Endothelial cell of umbilical vein (primary cell): ENCODE measurements around the gene TMEM140.

Experiments
- CTCF ChIP-seq, 2 donors: IDR thresholded peaks; 1 replicate in 1 of 2; 2 replicates in 1 of 2; pipeline ENCODE4 v1.5.1; 2011; ENCODE audit warnings: low read length in 2 of 2, mild to moderate bottlenecking in 2 of 2, moderate library complexity in 2 of 2, control low read depth in 1 of 2, inconsistent platforms in 1 of 2, low read depth in 1 of 2; ENCODE audit not compliant: insufficient read depth in 1 of 2; ENCODE audit errors: extremely low read depth in 1 of 2
- EZH2 ChIP-seq: IDR thresholded peaks from 2 replicates; pipeline ENCODE4 v1.6.1; 2012; ENCODE audit warnings: borderline replicate concordance, low read depth, mild to moderate bottlenecking, moderate library complexity, low read length, inconsistent platforms; ENCODE audit not compliant: severe bottlenecking
- GATA2 ChIP-seq: IDR thresholded peaks from 2 replicates; pipeline ENCODE4 v1.7.0; 2011; ENCODE audit warnings: low read depth, mild to moderate bottlenecking, moderate library complexity, mixed read lengths, low read length; ENCODE audit not compliant: insufficient read length, insufficient read depth
- JUN ChIP-seq: IDR thresholded peaks from 2 replicates; pipeline ENCODE4 v1.6.1; 2011; ENCODE audit warnings: borderline replicate concordance, low read depth; ENCODE audit not compliant: insufficient read length, insufficient read depth
- MAX ChIP-seq: IDR thresholded peaks from 2 replicates; pipeline ENCODE4 v1.6.1; 2011; ENCODE audit not compliant: insufficient read depth, insufficient read length
- POLR2A ChIP-seq: IDR thresholded peaks from 2 replicates; pipeline ENCODE4 v1.6.1; 2012; ENCODE audit warnings: low read depth, mild to moderate bottlenecking, control low read depth, low read length
- POLR2AphosphoS5 ChIP-seq: IDR thresholded peaks from 2 replicates; pipeline ENCODE4 v1.6.1; 2012; ENCODE audit warnings: low read depth, mild to moderate bottlenecking, control low read depth, low read length, moderate library complexity; ENCODE audit not compliant: insufficient read depth

- TF ChIP-seq CTCF (IDR thresholded peaks at IDR 0.05; ENCODE audit: extremely low read depth in 1 of 2, insufficient read depth in 1 of 2, low read depth in 1 of 2, low read length in 2 of 2) (no peak), POLR2A (no peak), EZH2 (no peak), POLR2AphosphoS5 (no peak), JUN (no peak), MAX (no peak), GATA2 (no peak)
Observed at GRCh38 chr7:135111379-135111778, 36.5 kb upstream of the TMEM140 start.
